LoVo (cell line): ENCODE data around the gene MRPS12.

Source experiments
- DNase-seq: peaks from one replicate; pipeline ENCODE4 v3.0.0-alpha.2; 2016; ENCODE audit warnings: low spot score

The MRPS12 gene

GRCh38 chr19:38911388-38912001 lies 19.2 kb upstream of the MRPS12 start:
- DNase-seq: no peak

- no peak for DNase-seq
Observed at GRCh38 chr19:38912600-38913514, 17.9 kb upstream of the MRPS12 start.

GRCh38 chr19:38913958-38914357 lies 16.8 kb upstream of the MRPS12 start:
- no peak for DNase-seq

GRCh38 chr19:38915329-38916321 lies 15.1 kb upstream of the MRPS12 start:
- no peak for DNase-seq

- no peak for DNase-seq
Observed at GRCh38 chr19:38917516-38917915, 13.2 kb upstream of the MRPS12 start.

GRCh38 chr19:38917921-38918491 lies 12.7 kb upstream of the MRPS12 start:
- DNase-seq: no peak

GRCh38 chr19:38918526-38918925 lies 12.2 kb upstream of the MRPS12 start:
- no peak for DNase-seq

GRCh38 chr19:38919837-38920601 lies 10.7 kb upstream of the MRPS12 start:
- DNase-seq: no peak

GRCh38 chr19:38920602-38921419 lies 9.9 kb upstream of the MRPS12 start:
- DNase-seq: no peak

- DNase-seq: no peak
Observed at GRCh38 chr19:38921420-38922274, 9.1 kb upstream of the MRPS12 start.

- DNase-seq: no peak
Observed at GRCh38 chr19:38922482-38922881, 8.3 kb upstream of the MRPS12 start.

GRCh38 chr19:38924388-38924787 lies 6.4 kb upstream of the MRPS12 start:
- DNase-seq: no peak

- no peak for DNase-seq
Observed at GRCh38 chr19:38928391-38929001, 2.2 kb upstream of the MRPS12 start.

GRCh38 chr19:38929929-38930775 lies 592 bp upstream of the MRPS12 start, which contains the start of gene SARS2:
SARS2 (minus strand) TSS chr19:38930763; CDS start chr19:38930736, 27 bp downstream.
- peak; percentile 96 for DNase-seq

- DNase-seq: no peak
Observed at GRCh38 chr19:38931521-38931793, 713 bp downstream of the MRPS12 start.

- peak; percentile 7 for DNase-seq
Observed at GRCh38 chr19:38932425-38933179, 1.9 kb downstream of the MRPS12 start.

GRCh38 chr19:38933544-38933943 lies 2.8 kb downstream of the MRPS12 start:
- DNase-seq: no peak
